C1 segment of cervical spinal cord (tissue), 14 donors: ENCODE results near the gene ATXN3.

Experiments used
- DNase-seq, 14 donors: peaks; one replicate each; lab custom pipeline; 2025; lab: John Stamatoyannopoulos, UW

ATXN3 gene

GRCh38 chr14:92106143-92106926, at the start of gene ATXN3:
TSS of gene ATXN3 (minus strand) at chr14:92106582. CDS start at chr14:92106552, 30 bp downstream.
- peak; percentile 74 to 96 (median 93) for DNase-seq

GRCh38 chr14:92154283-92154942, 48.0 kb upstream of the ATXN3 start:
- no peak for DNase-seq

DNA sequence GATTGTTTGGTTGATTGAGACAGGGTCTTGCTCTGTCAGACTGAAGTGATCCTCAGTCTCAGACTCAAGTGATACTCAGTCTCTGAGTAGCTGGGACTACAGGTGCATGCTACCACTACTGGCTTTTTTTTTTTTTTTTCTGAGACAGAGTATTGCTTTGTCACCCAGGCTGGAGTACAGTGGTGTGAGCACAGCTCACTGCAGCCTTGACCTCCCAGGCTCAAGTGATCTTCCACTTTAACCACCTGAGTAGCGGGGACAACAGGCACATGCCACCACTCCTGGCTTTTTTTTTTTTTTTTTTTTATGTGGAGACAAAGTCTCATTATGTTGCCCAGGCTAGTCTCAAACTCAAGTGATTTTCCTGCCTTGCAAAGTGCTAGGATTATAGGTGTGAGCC, 47.2 kb upstream of the ATXN3 start:
- DNase-seq = no peak

- no peak for DNase-seq
Observed at GRCh38 chr14:92144708-92145107, 38.3 kb upstream of the ATXN3 start.

DNA sequence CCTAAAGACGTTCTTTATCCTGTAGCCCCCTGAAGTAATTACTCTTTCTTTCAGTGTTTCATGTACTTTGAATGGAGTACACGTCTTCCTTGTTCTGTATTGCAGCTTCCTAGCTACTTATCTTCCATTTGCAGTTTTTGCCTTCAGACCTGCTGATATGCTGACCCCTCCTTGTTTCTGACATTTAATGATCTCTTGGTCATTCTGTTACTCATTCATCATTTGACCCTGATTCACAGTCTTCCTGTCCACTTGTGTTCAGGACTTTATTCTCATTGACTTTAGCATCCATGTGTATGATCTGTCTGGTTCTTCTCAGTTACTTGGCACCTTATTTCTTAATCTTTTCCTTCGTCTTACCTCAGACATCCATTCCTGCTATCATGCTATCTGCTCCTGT, 37.6 kb upstream of the ATXN3 start:
- DNase-seq = no peak

GRCh38 chr14:92143309-92143708, 36.9 kb upstream of the ATXN3 start:
- no peak for DNase-seq

- peak in 1 of 14 donors; percentile 0 for DNase-seq
Observed at GRCh38 chr14:92135269-92135668, 28.9 kb upstream of the ATXN3 start.

DNA sequence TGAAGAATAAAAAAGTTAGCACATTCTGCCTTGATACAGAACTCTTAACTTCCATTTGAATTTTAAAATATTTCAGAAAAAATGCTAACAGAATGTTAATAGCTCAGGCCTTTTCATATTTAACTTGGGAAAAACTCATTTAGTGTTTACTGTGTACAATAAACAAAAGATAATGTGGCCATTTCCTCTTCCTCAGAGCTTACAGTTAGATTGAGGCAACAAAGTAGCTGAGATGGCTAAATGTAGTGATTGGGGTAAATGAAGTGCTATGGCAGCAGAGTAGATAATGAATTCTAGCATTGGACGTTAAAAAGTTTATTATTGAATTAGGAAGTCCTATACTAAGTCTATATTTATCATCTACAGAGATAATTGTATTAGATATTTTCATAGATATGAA, 28.1 kb upstream of the ATXN3 start:
- DNase-seq = no peak

DNA sequence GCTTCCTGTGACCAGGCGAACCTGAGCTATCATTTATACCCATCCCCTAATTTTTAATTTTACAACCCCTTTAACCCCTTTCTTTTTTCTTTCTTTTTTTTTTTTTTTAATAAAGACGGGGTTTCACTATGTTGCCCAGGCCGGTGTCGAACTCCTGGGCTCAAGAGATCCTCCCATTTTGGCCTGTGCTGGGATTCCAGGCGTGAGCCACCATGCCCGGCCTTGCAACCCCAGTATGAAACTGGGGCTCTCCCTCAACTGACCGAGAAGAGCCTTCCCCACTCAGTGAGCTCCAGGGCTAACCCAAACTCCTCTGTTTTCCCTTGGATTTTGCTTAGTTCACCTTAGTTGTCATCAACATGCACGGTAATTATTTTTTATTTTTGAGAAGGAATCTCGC, 16.4 kb upstream of the ATXN3 start:
- no peak for DNase-seq

DNA sequence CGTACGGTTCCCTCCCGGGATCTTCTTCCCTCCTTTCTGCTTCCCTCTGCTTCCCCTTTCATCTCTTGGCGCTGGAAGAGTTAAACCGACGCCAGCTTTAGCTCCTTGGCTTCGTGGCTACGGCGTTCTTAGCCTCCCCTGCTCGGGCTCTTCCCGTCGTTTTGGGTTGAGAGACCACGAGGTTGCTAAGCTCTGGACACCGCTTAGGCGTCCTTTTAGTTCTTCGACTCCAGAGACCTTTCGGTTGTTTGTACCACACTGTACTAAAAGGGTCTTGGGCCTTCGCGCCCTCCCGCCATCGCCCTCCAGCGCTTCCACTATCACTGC, 15.9 kb upstream of the ATXN3 start:
- DNase-seq = peak in 5 of 14 donors; percentile 38 to 61 (median 51)

GRCh38 chr14:92121670-92122350, 15.4 kb upstream of the ATXN3 start, which contains the start of the genes CPSF2 and NDUFB1:
TSS of gene CPSF2 (plus strand) at chr14:92121969. CDS start at chr14:92130985, 9,016 bp downstream.
TSS of gene NDUFB1 (minus strand) at chr14:92121706. CDS start at chr14:92117637, 4,069 bp downstream.
- DNase-seq = peak; percentile 67 to 97 (median 88)

- peak in 3 of 14 donors; percentile 39 to 86 (median 79) for DNase-seq
Observed at GRCh38 chr14:92121207-92121669, 14.9 kb upstream of the ATXN3 start.

- DNase-seq = no peak
Observed at GRCh38 chr14:92109490-92109889, 3.1 kb upstream of the ATXN3 start.

DNA sequence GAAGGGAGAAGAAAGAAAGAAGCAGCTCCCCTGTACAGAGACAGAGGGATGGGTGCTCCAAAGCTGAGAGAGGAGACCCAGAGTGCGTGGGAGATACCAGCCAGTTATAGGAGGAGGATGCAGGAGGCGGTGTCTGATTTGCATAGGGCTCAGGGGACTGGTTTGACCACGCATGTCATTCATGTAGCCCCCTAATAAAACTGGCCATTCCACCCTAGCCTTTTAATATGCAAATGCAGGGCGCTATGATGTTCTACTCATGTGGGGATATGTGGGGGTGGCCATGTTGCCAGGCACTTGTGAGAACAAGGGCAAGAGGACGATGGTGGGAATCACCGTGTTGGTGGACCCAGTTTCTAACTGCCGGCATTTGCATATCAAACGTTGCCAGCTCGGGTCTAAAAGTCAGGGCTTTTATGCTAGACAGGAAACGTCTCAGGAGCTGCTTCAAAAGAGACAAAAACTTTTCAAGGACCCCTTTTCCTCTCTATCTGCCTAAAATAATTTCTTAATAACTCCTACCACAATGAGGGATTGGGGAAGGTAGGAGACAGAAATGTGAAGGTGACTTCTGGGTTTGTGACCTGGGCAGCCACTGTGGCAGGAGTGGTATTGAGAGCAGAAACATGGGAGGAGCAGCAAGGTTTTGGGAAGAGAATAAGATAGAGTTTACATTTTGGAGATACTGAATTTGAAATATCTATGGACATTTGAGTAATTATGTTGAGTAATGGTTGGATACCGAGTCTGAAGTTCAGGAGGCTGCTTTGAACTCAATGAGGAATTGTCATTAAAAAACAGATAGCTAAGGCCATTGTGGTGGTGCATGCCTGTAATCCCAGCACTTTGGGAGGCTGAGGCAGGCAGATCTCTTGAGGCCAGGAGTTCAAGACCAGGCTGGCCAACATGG, 2.2 kb upstream of the ATXN3 start:
- DNase-seq = peak in 1 of 14 donors; percentile 1

DNA sequence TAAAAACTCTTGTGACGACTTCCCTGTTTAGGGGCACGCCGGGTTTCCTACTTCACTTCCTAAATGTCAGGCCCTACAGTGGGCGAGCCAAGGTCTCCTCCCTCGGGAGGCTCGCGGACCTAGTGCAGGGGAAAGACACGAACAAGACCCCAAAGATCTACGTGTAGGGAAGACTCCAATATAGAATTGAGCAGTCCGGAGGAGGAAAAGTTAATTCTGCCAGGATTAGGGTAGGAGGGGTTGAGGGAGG, 564 bp downstream of the ATXN3 start:
- peak in 6 of 14 donors; percentile 52 to 77 (median 64) for DNase-seq

DNA sequence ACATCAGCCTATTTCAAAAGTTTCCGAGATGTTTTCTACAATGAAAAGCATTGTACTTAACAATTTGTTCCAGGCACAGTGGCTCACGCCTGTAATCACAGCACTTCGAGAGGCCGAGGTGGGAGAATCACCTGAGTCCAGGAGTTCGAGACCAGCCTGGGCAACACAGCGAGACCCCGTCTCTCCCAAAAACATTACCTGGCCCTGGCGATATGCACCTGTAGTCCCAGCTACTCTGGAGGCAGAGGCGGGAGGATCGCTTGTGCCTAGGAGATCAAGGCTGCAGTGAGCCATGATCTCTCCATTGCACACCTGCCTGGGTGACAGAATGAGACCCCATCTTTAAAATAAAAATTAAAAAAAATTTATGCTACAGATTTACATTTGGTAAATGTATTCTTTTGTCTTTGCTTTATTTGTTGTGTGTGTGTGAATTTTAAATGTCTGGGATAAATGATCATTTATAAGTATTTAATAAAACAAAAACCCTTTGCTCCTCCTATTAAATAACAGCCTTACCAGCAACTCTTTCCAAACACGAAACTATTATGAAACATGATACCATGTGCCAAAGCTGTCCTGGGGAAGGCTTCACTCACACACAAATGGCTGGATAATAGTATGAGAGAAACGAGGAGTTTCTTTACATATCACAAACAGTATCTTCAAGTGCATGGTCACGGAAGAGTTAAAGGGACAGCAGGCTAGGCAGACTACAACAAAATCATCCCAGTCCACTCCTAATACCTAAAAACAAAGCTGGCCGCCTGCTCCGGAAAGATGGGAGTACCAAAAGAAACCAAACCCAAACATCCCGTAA, 1.1 kb downstream of the ATXN3 start:
- DNase-seq = peak in 1 of 14 donors; percentile 28

- DNase-seq = no peak
Observed at GRCh38 chr14:92103363-92103989, 2.9 kb downstream of the ATXN3 start.

DNA sequence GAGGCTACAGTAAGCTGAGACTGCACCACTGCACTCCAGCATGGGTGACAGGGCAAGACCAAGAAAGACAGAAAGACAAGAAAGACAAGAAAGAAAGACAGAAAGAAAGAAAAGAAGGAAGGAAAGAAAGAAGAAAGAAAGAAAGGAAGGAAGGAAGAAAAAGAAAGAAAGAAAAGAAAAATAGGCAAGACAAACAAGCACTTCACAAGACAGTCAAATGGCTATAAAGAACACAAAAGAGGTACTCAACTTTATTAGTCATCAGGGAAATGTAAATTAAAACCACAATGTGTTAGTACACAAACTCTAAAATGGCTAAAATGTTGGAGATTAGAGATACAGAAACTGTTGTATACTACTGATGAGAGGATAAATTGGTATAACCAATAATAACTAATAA, 6.6 kb downstream of the ATXN3 start:
- no peak for DNase-seq

GRCh38 chr14:92093320-92093719, 13.1 kb downstream of the ATXN3 start:
- DNase-seq = no peak

GRCh38 chr14:92088494-92088893, 17.9 kb downstream of the ATXN3 start:
- no peak for DNase-seq
